ENCODE measurements around the gene HAL. TPM values are rescaled to one million over a fixed set of nuclear protein-coding genes. Genes with fewer than 3 reads are reported as not detected.

Gene HAL
- total and polyA plus RNA-seq, 2 of the 13 experiments (the other 11 are each of a cell fraction or from before 2014, with no cell fraction given) = 0.89 to 37.8 TPM

DNA sequence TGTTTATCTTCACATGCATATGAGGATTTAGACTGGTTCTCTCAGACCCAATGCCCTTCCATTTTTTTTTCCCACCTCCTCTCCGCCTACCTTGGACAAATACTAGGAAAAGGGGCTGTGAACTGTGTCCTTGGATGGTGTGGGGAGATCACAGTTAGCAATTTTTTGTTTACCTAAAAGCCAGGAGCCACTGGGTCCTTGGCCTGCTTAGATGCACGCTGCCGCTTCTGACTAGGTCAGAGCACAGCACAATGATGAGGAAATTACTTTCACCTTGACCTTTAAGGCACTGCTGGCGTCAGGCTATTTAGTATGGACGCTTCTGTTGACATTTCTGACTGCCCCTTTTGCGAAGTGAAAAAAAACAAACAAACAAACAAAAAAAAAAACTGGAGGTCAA is 55.6 kb downstream of the HAL start (continued):
- peak; percentile 63; the same call in 1 of the 2 replicates for TF ChIP-seq ZSCAN21 (CRISPR knock-in tag; IDR thresholded peaks at IDR 0.05; ENCODE audit: borderline replicate concordance)
- peak; percentile 15; the same call in 1 of the 2 replicates for TF ChIP-seq NFE2L2 (IDR thresholded peaks at IDR 0.05; ENCODE audit: low read length)
- TF ChIP-seq ZNF781 (CRISPR knock-in tag; IDR thresholded peaks at IDR 0.05; ENCODE audit: borderline replicate concordance, not compliant biosample characterization) = peak; percentile 38
- peak; percentile 93 for TF ChIP-seq FOXO1 (CRISPR knock-in tag; IDR thresholded peaks at IDR 0.05)
- peak; percentile 95 for TF ChIP-seq HMG20A (CRISPR knock-in tag; IDR thresholded peaks at IDR 0.05; ENCODE audit: borderline replicate concordance)
- peak; percentile 78; the same call in 1 of the 2 replicates for TF ChIP-seq ZNF205 (CRISPR knock-in tag; IDR thresholded peaks at IDR 0.05)
- no peak for TF ChIP-seq SALL2 (CRISPR knock-in tag; IDR thresholded peaks at IDR 0.05)
- peak; percentile 78 for TF ChIP-seq ZNF564 (CRISPR knock-in tag; IDR thresholded peaks at IDR 0.05)
- TF ChIP-seq EP300 (IDR thresholded peaks at IDR 0.05; ENCODE audit: low read depth in 2 of 2, low read length in 2 of 2) = peak; percentile 65 to 87
- TF ChIP-seq EP300 (CRISPR knock-in tag; IDR thresholded peaks at IDR 0.05; ENCODE audit: borderline replicate concordance) = peak; percentile 70; the same call in 1 of the 2 replicates
- no peak for TF ChIP-seq ZFP36L2 (CRISPR knock-in tag; IDR thresholded peaks at IDR 0.05)
- no peak for TF ChIP-seq MBNL3 (CRISPR knock-in tag; conservative IDR thresholded peaks at IDR 0.05)
- peak; percentile 86 for TF ChIP-seq FOSL2 (CRISPR knock-in tag; IDR thresholded peaks at IDR 0.05)
- TF ChIP-seq, protein P1, sequence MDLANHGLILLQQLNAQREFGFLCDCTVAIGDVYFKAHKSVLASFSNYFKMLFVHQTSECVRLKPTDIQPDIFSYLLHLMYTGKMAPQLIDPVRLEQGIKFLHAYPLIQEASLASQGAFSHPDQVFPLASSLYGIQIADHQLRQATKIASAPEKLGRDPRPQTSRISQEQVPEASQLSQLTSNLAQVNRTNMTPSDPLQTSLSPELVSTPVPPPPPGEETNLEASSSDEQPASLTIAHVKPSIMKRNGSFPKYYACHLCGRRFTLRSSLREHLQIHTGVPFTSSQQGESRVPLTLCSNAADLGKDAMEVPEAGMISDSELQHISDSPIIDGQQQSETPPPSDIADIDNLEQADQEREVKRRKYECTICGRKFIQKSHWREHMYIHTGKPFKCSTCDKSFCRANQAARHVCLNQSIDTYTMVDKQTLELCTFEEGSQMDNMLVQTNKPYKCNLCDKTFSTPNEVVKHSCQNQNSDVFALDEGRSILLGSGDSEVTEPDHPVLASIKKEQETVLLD (CRISPR knock-in tag; IDR thresholded peaks at IDR 0.05; ENCODE audit: low read depth) = peak; percentile 59; the same call in 1 of the 2 replicates
- TF ChIP-seq BORCS8-MEF2B (CRISPR knock-in tag; IDR thresholded peaks at IDR 0.05) = peak; percentile 74
- TF ChIP-seq CHD2 (IDR thresholded peaks at IDR 0.05; ENCODE audit: low read depth, low read length) = no peak
- TF ChIP-seq ZSCAN5A (CRISPR knock-in tag; IDR thresholded peaks at IDR 0.05; ENCODE audit: borderline replicate concordance) = peak; percentile 68; the same call in 1 of the 2 replicates
- no peak for TF ChIP-seq PAF1 (CRISPR knock-in tag; IDR thresholded peaks at IDR 0.05)
- TF ChIP-seq, protein P2, sequence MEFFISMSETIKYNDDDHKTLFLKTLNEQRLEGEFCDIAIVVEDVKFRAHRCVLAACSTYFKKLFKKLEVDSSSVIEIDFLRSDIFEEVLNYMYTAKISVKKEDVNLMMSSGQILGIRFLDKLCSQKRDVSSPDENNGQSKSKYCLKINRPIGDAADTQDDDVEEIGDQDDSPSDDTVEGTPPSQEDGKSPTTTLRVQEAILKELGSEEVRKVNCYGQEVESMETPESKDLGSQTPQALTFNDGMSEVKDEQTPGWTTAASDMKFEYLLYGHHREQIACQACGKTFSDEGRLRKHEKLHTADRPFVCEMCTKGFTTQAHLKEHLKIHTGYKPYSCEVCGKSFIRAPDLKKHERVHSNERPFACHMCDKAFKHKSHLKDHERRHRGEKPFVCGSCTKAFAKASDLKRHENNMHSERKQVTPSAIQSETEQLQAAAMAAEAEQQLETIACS (CRISPR knock-in tag; IDR thresholded peaks at IDR 0.05) = no peak
- TF ChIP-seq NCOA2 (CRISPR knock-in tag; IDR thresholded peaks at IDR 0.05) = peak; percentile 94
- peak; percentile 89 for TF ChIP-seq TEAD3 (CRISPR knock-in tag; optimal IDR thresholded peaks at IDR 0.05; ENCODE audit: borderline replicate concordance)
- TF ChIP-seq ZNF761 (CRISPR knock-in tag; conservative IDR thresholded peaks at IDR 0.05) = no peak
- no peak for TF ChIP-seq NR1H2 (CRISPR knock-in tag; IDR thresholded peaks at IDR 0.05; ENCODE audit: borderline replicate concordance, low read depth)
- no peak for TF ChIP-seq NPAS2 (CRISPR knock-in tag; IDR thresholded peaks at IDR 0.05; ENCODE audit: borderline replicate concordance)
- no peak for TF ChIP-seq PAWR (CRISPR knock-in tag; IDR thresholded peaks at IDR 0.05; ENCODE audit: borderline replicate concordance)
